HCT116 (cell line): ENCODE results near the gene SMG6.

Experiments used
- CEBPB ChIP-seq: IDR thresholded peaks from 2 replicates; pipeline ENCODE4 v1.6.1; 2012; ENCODE audit warnings: low read depth
- POLR2A ChIP-seq: IDR thresholded peaks from 2 replicates; pipeline ENCODE4 v1.7.0; 2011; ENCODE audit warnings: borderline replicate concordance; ENCODE audit not compliant: insufficient read depth, insufficient read length; ENCODE audit errors: extremely low read depth
- TCF7L2 ChIP-seq: IDR thresholded peaks from 2 replicates; pipeline ENCODE4 v1.7.0; 2011; ENCODE audit warnings: borderline replicate concordance, inconsistent platforms; ENCODE audit not compliant: insufficient read depth, insufficient read length; ENCODE audit errors: extremely low read depth
- TF ChIP-seq, protein P1 (sequence below), 3 experiments: fragments of 200-600 bp in 1 of 3; sonication (generic) in 1 of 3; IDR thresholded peaks in 2 of 3; conservative IDR thresholded peaks in 1 of 3; 2 replicates each; pipeline ENCODE4 v1.5.1; 2012 to 2017; ENCODE audit warnings: low read depth in 2 of 3, low read length in 2 of 3, antibody characterized with exemption in 1 of 3, borderline replicate concordance in 1 of 3, control low read depth in 1 of 3, mild to moderate bottlenecking in 1 of 3, mixed read lengths in 1 of 3, mixed run types in 1 of 3, moderate library complexity in 1 of 3; ENCODE audit not compliant: insufficient read depth in 1 of 3

DNA sequence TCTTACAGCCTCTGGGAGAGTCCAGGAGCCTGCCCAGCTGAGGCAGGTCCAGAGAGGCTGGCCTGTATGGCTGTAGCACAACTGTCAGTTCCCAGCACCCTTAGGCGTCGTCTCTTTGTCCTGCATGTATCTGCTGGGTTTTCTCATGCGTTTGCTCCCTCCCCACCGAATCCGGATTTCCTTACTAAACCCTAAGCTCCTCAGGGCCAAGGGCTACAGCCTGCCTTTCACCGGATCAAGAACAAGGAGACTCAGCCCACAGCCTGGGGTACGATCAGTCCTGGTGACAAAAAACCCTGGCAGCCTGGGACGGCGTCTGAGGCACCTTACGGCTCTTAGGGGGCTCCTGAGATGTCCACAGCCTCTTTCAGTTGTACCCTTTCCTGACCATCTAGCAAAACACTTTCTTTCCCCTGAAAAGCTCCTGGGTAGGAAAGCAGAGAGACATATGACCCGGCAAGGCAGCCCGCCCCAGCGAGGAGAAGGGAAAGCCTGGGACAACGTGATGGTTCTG is 236.5 kb downstream of the SMG6 start:
- no peak for TF ChIP-seq TCF7L2
- TF ChIP-seq POLR2A: no peak
- TF ChIP-seq, protein P1, sequence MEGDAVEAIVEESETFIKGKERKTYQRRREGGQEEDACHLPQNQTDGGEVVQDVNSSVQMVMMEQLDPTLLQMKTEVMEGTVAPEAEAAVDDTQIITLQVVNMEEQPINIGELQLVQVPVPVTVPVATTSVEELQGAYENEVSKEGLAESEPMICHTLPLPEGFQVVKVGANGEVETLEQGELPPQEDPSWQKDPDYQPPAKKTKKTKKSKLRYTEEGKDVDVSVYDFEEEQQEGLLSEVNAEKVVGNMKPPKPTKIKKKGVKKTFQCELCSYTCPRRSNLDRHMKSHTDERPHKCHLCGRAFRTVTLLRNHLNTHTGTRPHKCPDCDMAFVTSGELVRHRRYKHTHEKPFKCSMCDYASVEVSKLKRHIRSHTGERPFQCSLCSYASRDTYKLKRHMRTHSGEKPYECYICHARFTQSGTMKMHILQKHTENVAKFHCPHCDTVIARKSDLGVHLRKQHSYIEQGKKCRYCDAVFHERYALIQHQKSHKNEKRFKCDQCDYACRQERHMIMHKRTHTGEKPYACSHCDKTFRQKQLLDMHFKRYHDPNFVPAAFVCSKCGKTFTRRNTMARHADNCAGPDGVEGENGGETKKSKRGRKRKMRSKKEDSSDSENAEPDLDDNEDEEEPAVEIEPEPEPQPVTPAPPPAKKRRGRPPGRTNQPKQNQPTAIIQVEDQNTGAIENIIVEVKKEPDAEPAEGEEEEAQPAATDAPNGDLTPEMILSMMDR (IDR thresholded peaks at IDR 0.05 in 2 of 3, conservative IDR thresholded peaks at IDR 0.05 in 1 of 3; ENCODE audit: borderline replicate concordance in 1 of 3, insufficient read depth in 1 of 3, low read depth in 2 of 3, low read length in 2 of 3): no peak
- TF ChIP-seq CEBPB: no peak
